BJ (cell line): Measurements from ENCODE around the gene CLHC1. TPM values are rescaled to one million over a fixed set of nuclear protein-coding genes. Genes with fewer than 3 reads are reported as not detected.
"Not testable (repeated sequence)": the region's sequence is repeated elsewhere in the genome, so short reads cannot be mapped to it uniquely, and the experiment has no call there.

ENCODE experiments used
- CTCF ChIA-PET: fragments of 350-600 bp; formaldehyde crosslinking; extraction: SDS; loops from one replicate; lab custom pipeline; 2021; ENCODE audit warnings: antibody characterized with exemption, inconsistent platforms; lab: Yijun Ruan, JAX
- POLR2A ChIA-PET: fragments of 300-600 bp; sonication (Branson Sonifier 250); formaldehyde crosslinking; extraction: SDS; loops from one replicate; lab custom pipeline; 2021; ENCODE audit warnings: antibody characterized with exemption; lab: Charles Lee
- DNase-seq: peaks from one replicate; pipeline ENCODE4 v3.0.0-alpha.2; 2011; ENCODE audit warnings: low read depth
- H3K27me3 ChIP-seq: 2 replicates; pipeline ENCODE4 v1.6.0; 2011; ENCODE audit warnings: low read length; ENCODE audit not compliant: control insufficient read depth, insufficient read depth
- H3K36me3 ChIP-seq: 2 replicates; pipeline ENCODE4 v1.5.1; 2011; ENCODE audit warnings: low read length; ENCODE audit not compliant: control insufficient read depth, insufficient read depth
- H3K4me3 ChIP-seq: 2 replicates; pipeline ENCODE4 v1.5.1; 2011; ENCODE audit warnings: low read depth, mild to moderate bottlenecking, control low read depth, low read length
- CTCF ChIP-seq: IDR thresholded peaks from 2 replicates; pipeline ENCODE4 v1.5.1; 2011; ENCODE audit warnings: low read depth, mild to moderate bottlenecking, control low read depth, inconsistent platforms, low read length, moderate library complexity; ENCODE audit not compliant: insufficient read depth
- polyA plus RNA-seq: library from polyadenylated mRNA; depleted of rRNA; stranded (reverse); fragments of >200 nt; gene quantifications from 2 replicates; pipeline ENCODE4 v1.2.3, GENCODE V29; 2011

The CLHC1 gene
- polyA plus RNA-seq, 1 experiment: 3.8 TPM

DNA sequence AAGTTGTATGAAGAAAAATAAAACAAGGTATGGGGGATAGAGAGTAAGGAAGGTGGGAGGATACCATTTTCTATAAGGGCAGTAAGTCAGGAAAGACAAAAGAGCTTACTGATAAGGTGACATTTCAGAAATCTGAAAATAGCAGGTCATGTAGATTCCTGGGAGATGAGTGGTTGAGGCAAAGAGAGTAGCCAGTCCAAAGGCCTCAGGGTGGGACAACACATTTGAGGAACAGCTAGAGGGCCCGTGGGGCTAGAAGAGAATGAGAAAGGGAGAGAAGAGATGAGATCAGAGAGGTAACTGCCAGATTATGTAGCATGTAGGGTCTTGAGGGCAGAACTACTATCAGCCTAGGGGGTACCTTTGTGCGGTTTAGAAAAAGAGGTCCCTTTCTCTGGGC, 2.9 kb downstream of the CLHC1 start:
- CTCF ChIA-PET: no interaction called here
- no peak for DNase-seq
- TF ChIP-seq CTCF: no peak
- Histone ChIP-seq H3K4me3 (no peak overlapping the region), H3K27me3 (no peaks in the 10 kb centered on the region), H3K36me3 (peaks cover 4% of the 10 kb centered on the region)
- POLR2A ChIA-PET: no interaction called here

- DNase-seq: no peak
- CTCF ChIA-PET: no interaction called here
These were observed 3.9 kb downstream of the CLHC1 start for GRCh38 chr2:55228226-55228563.

DNA sequence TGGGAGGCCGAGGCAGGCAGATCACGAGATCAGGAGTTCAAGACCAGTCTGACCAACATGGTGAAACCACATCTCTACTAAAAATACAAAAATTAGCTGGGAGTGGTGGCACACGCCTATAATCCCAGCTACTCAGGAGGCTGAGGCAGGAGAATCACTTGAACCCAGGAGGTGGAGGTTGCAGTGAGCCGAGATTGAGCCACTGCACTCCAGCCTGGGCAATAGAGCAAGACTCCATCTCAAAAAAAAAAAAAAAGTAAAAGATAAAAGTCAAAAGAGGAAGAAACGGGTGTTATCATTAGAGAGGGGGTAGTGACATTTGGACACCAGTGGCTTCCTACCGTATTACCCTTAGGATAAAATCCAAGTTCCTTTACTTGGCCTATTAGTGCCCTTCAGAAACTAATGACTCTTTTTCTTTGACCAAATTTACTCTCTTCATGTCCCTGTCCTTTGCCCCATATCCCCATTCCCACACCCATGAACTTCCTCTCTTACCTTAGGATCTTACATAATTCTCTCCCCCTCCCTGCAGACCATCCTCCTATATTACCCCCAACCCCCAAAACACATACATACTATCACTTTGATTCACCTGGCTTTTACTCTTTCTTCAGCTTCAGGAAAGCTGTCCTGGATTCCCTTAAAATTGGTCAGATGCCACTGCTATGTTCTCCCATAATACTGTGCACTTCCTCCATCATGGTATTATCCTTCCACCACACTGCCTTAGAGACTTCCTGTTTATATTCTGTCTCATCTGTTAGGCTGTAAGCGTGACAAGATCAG, 4.5 kb downstream of the CLHC1 start:
- H3K27me3 ChIP-seq, POLR2A ChIA-PET, CTCF ChIA-PET, H3K36me3 ChIP-seq, H3K4me3 ChIP-seq, DNase-seq: not testable (repeated sequence)

More at GRCh38 chr2:55228226-55228563, 3.9 kb downstream of the CLHC1 start:
- Histone ChIP-seq H3K27me3 (no peaks in the 10 kb centered on the region), H3K4me3 (no peak overlapping the region), H3K36me3 (peaks cover 4% of the 10 kb centered on the region)
- no peak for TF ChIP-seq CTCF
- POLR2A ChIA-PET: no interaction called here

GRCh38 chr2:55225481-55226020, 6.5 kb downstream of the CLHC1 start:
- Histone ChIP-seq H3K4me3 (no peak overlapping the region), H3K36me3 (peaks cover 4% of the 10 kb centered on the region), H3K27me3 (no peaks in the 10 kb centered on the region)
- ChIA-PET CTCF (interaction anchor here (0.6 kb wide), 1 partner anchor 153 kb away, joined by 3 read pairs; no protein-coding TSS in a partner anchor), POLR2A (no interaction called here)
- no peak for DNase-seq
- no peak for TF ChIP-seq CTCF

DNA sequence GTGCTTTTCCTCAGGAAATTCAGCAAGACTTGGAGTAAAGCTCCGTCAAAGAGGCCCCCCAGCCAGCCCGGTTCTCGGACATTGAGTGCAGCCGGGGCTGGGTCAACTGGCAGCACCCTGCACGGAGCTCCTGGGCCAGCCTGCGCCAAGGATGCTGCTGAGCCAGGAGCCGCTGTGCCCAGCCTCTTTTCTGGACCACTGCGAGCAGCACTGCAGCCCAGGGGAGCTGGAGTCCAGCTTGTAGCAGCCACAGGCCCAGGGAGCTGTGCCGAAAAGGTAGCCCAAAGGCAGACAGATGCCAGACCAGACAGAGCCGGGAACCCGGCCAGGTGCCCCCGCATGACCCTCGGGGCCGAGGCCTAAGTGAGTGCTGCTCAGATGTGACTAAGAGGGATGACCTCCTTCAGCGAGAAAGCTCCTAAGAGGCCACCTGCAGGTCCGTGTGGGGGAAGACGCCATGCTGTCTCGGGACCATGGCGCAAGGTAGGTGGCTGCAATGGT, 7.3 kb downstream of the CLHC1 start:
- H3K4me3 ChIP-seq: no peak overlapping the region
- CTCF ChIA-PET: interaction anchor here (0.6 kb wide), 2 partner anchors 96 to 153 kb away, joined by 3 read pairs; no protein-coding TSS in a partner anchor

More for the DNA sequence above, 7.3 kb downstream of the CLHC1 start:
- TF ChIP-seq CTCF: no peak
- H3K36me3 ChIP-seq: peaks cover 4% of the 10 kb centered on the region
- DNase-seq: no peak
- H3K27me3 ChIP-seq: no peaks in the 10 kb centered on the region
- POLR2A ChIA-PET: no interaction called here
